AG09319 (cell line): ENCODE measurements around the gene SRP19.

Experiments
- DNase-seq: peaks from one replicate; pipeline ENCODE4 v3.0.0-alpha.2; 2010; ENCODE audit warnings: low read depth; ENCODE audit errors: extremely low read depth
- TF ChIP-seq, protein P1 (sequence below): IDR thresholded peaks from 2 replicates; pipeline ENCODE4 v1.5.1; 2011; ENCODE audit warnings: low read depth, mild to moderate bottlenecking, inconsistent platforms, low read length, moderate library complexity

Gene SRP19

DNA sequence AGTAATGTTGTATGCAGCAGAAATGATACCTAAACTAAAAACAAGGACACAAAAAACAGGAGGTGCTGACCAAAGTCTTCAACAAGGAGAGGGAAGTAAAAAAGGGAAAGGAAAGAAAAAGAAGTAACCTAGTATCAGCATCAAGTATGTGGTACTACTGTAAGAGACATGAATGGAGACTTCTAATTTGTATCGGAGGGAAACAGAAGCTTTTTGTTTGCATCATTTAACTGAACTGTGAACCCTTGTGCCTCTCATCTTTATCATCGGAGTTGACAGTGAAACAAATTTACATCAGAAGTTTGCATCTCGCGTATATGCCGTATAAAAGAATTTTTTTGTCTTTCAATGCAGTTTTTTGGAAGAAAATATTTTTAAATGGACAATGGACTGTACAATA is 6.3 kb downstream of the SRP19 start:
- TF ChIP-seq, protein P1, sequence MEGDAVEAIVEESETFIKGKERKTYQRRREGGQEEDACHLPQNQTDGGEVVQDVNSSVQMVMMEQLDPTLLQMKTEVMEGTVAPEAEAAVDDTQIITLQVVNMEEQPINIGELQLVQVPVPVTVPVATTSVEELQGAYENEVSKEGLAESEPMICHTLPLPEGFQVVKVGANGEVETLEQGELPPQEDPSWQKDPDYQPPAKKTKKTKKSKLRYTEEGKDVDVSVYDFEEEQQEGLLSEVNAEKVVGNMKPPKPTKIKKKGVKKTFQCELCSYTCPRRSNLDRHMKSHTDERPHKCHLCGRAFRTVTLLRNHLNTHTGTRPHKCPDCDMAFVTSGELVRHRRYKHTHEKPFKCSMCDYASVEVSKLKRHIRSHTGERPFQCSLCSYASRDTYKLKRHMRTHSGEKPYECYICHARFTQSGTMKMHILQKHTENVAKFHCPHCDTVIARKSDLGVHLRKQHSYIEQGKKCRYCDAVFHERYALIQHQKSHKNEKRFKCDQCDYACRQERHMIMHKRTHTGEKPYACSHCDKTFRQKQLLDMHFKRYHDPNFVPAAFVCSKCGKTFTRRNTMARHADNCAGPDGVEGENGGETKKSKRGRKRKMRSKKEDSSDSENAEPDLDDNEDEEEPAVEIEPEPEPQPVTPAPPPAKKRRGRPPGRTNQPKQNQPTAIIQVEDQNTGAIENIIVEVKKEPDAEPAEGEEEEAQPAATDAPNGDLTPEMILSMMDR = no peak
- no peak for DNase-seq

DNA sequence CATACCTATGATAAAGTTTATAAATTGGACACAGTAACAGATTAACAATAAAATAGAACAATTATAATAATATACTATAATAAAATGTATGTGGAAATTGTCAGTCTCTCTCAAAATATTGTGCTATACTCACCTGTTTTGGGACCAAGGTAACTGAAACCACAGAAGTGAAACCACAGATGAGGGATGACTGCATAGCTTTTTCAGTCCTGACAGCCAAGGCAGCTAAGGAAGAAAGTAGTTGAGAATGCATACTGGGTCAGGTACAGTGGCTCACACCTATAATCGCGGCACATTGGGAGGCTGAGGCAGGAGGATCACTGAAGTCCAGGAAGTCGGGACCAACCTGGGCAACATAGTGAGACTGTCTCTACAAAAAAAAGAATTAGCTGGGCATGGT is 8.9 kb downstream of the SRP19 start:
- no peak for DNase-seq
- TF ChIP-seq, protein P1 = no peak

DNA sequence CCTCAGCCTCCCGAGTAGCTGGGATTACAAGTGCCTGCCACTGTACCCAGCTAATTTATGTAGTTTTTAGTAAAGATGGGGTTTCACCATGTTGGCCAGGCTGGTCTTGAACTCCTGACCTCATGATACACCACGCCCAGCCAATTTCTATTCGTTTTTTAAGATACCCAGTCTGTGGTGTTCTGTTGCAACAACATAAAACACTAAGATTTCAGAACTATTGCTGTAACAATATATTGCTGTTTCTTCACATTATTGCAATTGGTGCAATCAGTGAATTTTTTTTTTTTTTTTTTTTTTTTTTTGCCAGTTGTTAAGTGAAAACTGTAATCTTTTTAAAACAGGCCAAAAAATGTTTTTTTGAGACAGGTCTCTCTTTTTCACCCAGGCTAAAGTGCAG is 9.9 kb downstream of the SRP19 start:
- no peak for DNase-seq
- TF ChIP-seq, protein P1 = no peak

DNA sequence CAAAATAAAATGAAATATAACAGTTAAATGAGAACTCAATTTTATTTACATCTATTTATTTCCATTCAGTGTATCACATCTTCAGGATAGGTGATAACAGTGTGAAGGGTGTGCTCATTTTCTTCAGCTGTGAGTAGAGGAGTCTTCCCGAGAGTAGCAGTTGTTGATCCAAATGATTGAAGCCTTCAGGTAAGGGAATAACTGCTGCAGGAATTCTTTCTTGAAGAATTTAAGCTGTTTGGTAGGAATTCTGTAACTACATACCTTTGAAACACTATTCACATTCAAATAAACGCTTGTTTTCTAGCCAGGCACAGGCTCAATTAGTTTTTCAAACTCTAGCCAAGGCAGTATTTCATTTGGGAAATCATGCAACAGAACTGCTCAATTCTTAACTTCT is 15.3 kb downstream of the SRP19 start:
- TF ChIP-seq, protein P1 = no peak

DNA sequence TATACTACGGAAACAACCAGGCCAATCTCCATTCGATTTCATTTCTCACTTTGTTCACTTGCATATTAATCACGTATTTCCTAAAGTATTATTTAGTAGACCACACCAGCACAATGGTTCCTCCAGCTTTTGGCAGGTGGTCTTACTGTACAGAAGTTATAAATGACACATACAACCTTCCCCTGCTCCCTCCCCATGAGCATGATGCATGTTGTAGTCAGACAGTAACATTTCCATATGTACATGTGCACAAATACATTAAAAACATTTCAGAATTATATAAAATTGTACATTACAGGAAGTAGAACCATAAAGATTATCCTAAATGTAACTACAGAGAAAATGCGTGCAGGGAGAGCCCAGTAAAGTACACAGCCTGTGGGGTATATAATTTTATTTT is 17.0 kb downstream of the SRP19 start:
- TF ChIP-seq, protein P1 = no peak
- no peak for DNase-seq

More for the DNA sequence above, 15.3 kb downstream of the SRP19 start:
- DNase-seq = no peak

DNA sequence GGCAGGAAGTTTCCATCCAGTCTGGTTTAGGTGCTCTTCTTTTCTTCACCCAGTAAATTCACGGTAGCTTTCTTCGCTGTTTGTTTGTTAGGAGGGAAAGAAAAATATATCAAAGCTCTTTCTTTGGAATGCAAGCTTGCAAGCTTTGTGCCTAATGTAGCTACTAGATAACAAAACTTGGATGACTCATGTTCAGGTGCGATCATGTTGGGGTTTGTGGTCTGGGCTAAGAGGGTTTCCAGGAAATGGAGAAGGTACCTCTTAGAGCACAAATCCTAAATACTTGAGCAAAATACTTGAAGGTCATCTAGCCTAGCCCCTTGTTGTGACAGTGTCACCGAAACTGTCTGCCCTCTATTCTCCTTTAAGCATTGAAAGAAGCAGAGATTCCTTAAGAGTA is 17.7 kb downstream of the SRP19 start:
- DNase-seq = no peak
- TF ChIP-seq, protein P1 = no peak

DNA sequence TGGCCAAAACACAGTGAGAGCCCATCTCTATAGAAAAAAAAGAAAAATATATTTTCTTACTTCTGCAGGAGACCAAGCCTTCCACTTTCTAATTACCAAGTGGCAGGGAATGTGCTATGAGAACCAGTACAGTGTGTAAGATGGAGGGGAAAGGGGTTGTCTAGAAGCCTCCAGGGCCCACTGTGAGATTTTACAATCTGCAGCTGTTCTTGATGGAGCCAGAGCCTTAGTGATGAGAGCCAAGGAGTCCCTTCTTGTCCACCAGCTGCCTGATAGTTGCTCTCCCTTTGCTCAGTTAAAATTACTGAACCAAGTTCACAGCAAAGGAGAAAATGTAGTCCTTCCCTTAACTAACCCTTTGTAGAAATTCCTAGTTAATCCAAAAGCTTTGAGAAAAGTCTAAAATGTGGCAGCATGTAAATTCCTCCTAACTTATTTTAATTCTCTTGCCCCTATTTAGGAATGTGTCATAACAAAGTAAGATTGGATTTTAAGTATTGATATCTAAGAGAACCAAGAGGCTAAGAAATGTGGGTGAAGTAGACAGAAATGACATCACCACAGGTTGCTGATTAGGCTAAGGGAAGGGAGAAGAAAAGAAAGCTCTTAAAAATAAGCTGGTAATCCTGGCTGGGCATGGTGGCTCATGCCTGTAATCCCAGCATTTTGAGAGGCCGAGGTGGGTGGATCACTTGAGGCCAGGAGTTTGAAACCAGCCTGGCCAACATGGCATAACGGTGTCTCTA is 19.3 kb downstream of the SRP19 start:
- DNase-seq = no peak
- TF ChIP-seq, protein P1 = no peak
